Activated CD8-positive, alpha-beta memory T cell treated with anti-CD3 and anti-CD28 coated beads for 48 hours (primary cell): ENCODE data around the gene ADGRL3.
"Not testable (repeated sequence)": the region's sequence is repeated elsewhere in the genome, so short reads cannot be mapped to it uniquely, and the experiment has no call there.

Experiments
- DNase-seq, 3 experiments: peaks; one replicate each; pipeline ENCODE4 v3.0.0-alpha.2; 2020; ENCODE audit warnings: low read depth in 2 of 3, low spot score in 2 of 3

ADGRL3 gene

GRCh38 chr4:61336916-61337315, 136.8 kb downstream of the ADGRL3 start:
- no peak for DNase-seq

GRCh38 chr4:61342061-61342460, 141.9 kb downstream of the ADGRL3 start:
- DNase-seq, result no peak

DNA sequence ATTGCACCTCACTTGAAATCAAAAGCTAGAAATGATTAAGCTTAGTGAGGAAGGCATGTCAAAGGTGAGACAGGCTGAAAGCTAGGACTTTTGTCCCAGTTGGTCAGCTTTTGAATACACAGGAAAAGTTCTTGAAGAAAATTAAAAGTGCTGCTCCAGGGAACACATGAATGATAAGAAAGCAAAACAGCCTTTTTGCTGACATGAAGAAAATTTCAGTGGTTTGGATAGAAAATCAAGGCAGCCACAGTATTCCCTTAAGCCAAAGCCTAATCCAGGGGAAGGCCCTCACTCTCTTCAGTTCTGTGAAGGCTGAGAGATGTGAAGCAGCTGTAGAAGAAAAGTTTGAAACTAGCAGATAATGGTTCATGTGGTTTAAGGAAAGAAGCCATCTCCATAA, 150.8 kb downstream of the ADGRL3 start:
- no peak for DNase-seq

DNA sequence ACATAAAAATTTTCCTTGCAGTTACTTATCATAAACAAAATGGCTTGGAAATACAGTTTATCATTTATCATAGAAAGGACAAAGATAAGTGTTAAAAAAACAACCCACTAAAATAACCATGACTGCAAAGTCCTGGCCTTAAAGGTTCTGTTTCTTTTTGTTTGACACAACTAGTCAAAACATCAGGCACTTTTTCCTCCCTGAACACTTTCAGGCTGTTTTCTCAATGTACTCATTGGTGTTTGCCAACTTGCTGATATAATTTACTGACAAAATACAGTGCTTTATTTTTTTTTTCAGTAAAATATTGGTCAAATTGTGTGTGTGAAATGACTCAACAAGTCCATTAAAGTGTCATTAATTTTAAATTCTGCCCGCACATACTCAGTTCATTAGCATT, 156.6 kb downstream of the ADGRL3 start:
- DNase-seq, result no peak

GRCh38 chr4:61359301-61359700, 159.2 kb downstream of the ADGRL3 start:
- no peak for DNase-seq

DNA sequence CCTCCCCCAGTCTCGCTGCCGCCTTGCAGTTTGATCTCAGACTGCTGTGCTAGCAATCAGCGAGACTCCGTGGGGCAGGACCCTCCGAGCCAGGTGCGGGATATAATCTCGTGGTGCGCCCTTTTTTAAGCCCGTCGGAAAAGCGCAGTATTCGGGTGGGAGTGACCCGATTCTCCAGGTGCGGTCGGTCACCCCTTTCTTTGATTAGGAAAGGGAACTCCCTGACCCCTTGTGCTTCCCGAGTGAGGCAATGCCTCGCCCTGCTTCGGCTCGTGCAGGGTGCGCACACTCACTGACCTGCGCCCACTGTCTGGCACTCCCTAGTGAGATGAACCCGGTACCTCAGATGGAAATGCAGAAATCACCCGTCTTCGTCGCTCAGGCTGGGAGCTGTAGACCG, 172.7 kb downstream of the ADGRL3 start:
- DNase-seq, result not testable (repeated sequence)

GRCh38 chr4:61373901-61374440, 173.8 kb downstream of the ADGRL3 start:
- no peak for DNase-seq

- DNase-seq, result no peak
Observed at GRCh38 chr4:61374447-61374891, 174.3 kb downstream of the ADGRL3 start.

GRCh38 chr4:61375301-61375700, 175.2 kb downstream of the ADGRL3 start:
- DNase-seq, result no peak

DNA sequence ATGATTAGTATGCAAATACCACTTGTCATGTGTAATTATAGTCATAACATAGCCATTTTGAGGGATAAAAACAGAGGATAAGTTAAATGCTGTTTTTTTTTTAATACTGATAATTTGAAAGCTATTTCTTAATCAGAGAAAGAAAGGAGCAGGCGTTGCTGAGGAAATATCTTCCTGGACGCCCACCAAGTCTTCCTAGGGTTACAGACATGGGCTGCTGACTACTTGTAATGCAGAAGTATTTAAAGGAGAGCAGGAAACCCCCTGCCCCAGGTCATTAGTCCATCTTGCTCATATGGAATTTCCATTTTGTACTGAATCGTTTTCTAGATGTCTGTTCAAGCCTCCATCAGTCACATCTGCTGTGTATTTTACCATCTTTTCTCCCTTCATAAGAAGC, 176.2 kb downstream of the ADGRL3 start:
- DNase-seq, result no peak

GRCh38 chr4:61379406-61379805, 179.3 kb downstream of the ADGRL3 start:
- no peak for DNase-seq

DNA sequence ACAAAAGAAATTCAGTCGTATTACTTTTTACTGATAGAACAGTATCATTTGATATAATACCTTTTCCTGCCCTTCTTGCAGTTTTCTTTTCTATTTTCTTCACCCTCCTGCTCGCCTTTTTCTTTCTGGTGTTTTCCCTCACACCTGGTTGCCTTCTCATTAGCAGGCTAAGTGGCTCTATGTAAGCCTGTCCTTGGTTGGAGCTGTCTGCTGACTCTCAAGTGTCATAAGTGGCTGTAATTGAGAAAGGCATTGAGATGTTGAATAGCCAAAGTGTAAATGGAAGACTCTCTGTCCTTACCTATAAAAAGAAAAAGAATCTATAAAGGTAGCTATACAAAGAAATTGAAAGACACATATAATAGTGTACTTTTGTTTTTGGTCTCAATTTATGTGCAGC, 180.7 kb downstream of the ADGRL3 start:
- no peak for DNase-seq

DNA sequence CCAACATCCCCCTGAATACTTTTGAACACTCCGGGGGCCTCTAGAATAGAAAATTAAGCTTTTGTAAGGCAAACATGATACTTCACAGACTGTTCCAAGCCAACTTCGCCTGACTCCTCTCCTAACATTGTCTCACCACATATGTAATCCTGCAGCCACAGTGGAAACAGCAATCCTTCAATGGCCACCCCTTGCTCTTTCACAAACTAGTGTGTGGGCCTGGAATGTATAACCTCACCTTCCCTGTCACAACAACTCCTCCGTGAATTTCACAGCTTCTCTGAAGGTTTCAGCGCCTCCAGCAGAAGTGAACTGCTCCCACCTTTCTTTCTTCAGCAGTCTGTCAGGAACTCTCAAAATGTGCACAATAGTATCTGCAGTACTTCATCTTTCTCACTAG, 185.1 kb downstream of the ADGRL3 start:
- no peak for DNase-seq

- not testable (repeated sequence) for DNase-seq
Observed at GRCh38 chr4:61387372-61387771, 187.2 kb downstream of the ADGRL3 start.

GRCh38 chr4:61389640-61390039, 189.5 kb downstream of the ADGRL3 start:
- no peak for DNase-seq

DNA sequence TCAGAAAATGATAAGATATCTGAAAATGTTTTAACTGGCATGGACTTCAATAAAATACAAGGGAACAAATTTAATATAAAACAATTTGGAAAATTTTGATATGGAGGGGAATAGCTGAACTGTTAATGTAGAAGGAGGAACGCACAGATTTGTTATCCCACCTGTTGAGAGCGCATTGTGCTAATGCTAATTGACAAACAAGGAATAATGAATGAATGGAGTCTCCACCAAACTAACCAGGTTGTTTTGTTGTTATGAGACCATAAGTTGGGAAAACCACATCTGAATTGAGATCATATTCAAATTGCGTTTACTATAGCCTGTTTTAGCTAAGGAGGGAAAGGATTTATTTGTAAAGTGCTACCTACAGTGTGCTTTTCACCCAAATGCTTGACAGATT, 195.6 kb downstream of the ADGRL3 start:
- no peak for DNase-seq

- DNase-seq, result no peak
Observed at GRCh38 chr4:61397174-61397573, 197.0 kb downstream of the ADGRL3 start.

- DNase-seq, result no peak
Observed at GRCh38 chr4:61400439-61401038, 200.4 kb downstream of the ADGRL3 start.

- DNase-seq, result no peak
Observed at GRCh38 chr4:61401771-61402170, 201.6 kb downstream of the ADGRL3 start.

- no peak for DNase-seq
Observed at GRCh38 chr4:61405307-61405706, 205.2 kb downstream of the ADGRL3 start.

GRCh38 chr4:61406677-61407076, 206.6 kb downstream of the ADGRL3 start:
- DNase-seq, result no peak

DNA sequence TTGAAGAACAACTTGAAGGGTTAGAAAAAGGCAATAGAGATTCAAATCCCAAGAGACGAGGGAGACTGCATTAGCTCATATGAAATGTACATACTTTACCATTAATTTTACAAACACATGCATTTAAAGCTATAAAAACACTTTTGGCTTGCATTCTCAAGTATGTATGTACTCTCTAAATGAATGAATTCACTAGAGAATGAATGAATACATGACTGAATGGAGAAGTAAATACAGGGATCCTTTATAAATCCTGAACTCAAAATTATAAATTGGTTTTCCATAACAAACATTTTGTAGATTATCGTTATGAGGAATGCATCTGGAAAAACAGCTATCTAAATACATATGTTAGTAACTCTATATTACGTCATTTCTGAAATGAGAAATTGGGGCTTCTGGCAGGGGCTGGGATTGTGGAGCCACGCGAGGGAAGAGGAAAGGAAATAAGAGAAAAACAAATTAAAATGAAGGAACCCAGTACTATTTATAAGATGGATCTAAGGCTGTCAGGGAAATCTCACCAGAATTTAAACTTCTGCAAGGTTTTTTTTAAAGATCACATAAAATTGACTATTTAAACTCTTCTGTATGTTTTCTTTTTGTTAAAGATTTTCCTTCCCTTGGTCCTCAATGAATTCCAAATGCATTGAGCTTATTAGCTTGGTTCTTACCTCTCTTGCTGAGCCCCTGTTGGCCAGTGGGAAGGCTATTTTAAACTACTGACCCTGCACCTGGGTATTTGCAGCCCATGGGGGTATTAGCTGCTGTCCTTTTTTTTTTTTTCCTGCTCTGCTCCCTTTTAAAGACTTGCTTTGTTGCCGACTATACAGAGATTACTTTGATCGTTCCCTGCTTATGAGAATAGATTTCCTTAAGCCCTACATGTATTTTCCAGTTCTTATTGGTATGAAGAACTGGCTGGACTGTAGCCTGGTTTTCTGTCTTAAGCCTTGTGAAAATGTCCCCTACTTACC, 207.8 kb downstream of the ADGRL3 start:
- DNase-seq, result no peak
